ENCODE data around the gene SLC16A11.
"Not testable (repeated sequence)": the region's sequence is repeated elsewhere in the genome, so short reads cannot be mapped to it uniquely, and the experiment has no call there.

Gene SLC16A11

GRCh38 chr17:7043497-7044198, at the start of gene SLC16A11:
TSS of gene SLC16A11 (minus strand) at chr17:7044092. CDS start at chr17:7043513, 579 bp downstream.
- DNase-seq: peak in 1 of 2 donors; percentile 71

- DNase-seq: peak in 1 of 2 donors; percentile 51
Observed at GRCh38 chr17:7091311-7092005, 47.6 kb upstream of the SLC16A11 start.

DNA sequence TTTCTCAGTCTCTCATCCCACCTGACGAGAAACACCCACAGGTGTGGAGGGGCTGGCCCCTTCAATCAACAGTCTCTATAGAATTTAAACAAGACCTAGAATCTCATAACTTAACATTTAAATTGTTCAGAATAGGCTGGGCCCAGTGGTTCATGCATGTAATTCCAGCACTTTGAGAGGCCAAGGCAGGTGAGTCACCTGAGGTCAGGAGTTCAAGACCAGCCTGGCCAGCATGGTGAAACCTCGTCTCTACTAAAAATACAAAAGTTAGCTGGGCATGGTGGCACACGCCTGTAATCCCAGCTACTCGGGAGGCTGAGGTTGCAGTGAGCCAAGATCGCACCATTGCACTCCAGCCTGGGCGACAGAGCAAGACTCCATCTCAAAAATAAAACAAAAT, 45.7 kb upstream of the SLC16A11 start:
- DNase-seq: not testable (repeated sequence)

- DNase-seq: not testable (repeated sequence)
Observed at GRCh38 chr17:7088442-7088841, 44.5 kb upstream of the SLC16A11 start.

- DNase-seq: no peak
Observed at GRCh38 chr17:7084088-7084487, 40.2 kb upstream of the SLC16A11 start.

DNA sequence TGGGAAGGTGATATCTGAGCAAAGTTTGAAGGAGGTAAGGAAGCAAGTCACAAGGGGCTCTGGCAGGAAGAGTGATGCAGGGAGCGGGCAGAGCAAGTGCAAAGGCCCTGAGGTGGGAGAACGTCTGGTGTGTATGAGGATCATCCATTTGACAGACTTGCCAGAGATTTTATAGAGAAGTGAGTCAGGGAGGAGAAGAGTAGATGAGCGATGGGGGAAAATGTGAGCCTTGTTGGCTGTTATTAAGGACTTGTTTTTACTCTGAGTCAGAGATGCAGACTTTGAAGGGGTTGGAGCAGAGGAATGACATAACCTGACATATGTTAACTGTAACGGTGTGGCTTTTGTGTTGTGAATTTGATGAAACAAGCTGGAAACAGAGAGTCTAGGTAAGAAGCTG, 39.7 kb upstream of the SLC16A11 start:
- DNase-seq: no peak

- DNase-seq: peak; percentile 57 to 58
Observed at GRCh38 chr17:7081341-7082062, 37.6 kb upstream of the SLC16A11 start.

- no peak for DNase-seq
Observed at GRCh38 chr17:7080456-7081041, 36.7 kb upstream of the SLC16A11 start.

DNA sequence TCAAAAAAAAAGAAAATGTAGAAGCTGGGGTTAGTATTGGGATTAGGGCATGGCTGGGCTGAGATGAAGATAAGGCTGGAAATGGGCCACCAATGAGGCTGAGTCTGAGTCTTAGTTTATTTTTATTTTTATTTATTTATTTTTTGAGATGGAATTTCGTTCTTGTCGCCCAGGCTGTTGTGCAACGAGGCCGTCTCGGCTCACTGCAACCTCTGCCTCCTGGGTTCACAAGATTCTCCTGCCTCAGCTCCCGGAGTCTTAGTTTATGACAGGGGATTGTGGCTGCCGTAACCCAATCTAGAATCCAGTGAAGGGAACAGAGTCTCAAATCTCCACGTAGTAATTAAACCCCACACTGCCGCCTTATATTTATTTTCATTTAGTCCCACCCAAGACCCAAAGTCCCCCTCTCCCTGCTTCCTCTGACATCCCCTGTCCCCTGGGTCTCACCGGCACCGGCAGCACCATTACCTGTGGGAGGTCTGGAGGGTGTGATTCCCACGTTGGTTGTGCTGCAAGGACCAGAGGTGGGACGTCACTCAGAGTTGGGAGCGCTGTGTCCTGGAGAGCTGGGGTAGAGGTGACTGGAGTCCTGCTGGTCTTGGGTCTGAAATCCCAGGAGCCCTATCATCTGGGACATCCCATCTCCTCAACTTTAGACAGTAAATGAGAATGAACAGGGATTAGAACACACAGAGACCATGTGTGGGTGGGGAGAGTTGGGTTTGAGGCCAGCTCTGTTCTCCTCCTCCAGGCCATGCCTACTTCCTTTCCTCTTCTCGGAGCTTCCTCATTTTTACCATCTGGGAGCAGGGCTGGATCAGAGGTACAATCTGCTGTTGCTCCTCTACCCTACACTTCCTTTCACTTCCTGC, 35.9 kb upstream of the SLC16A11 start, which contains the start of gene CLEC10A:
CLEC10A (minus strand) TSS at position 671 of the 875 bp plus-strand sequence. CDS start 1,439 bp downstream, outside the sequence.
- DNase-seq: no peak

GRCh38 chr17:7078711-7079110, 34.8 kb upstream of the SLC16A11 start:
- DNase-seq: no peak

GRCh38 chr17:7077911-7078546, 34.1 kb upstream of the SLC16A11 start:
- DNase-seq: no peak

- no peak for DNase-seq
Observed at GRCh38 chr17:7074931-7075330, 31.0 kb upstream of the SLC16A11 start.

GRCh38 chr17:7072406-7072805, 28.5 kb upstream of the SLC16A11 start:
- no peak for DNase-seq

DNA sequence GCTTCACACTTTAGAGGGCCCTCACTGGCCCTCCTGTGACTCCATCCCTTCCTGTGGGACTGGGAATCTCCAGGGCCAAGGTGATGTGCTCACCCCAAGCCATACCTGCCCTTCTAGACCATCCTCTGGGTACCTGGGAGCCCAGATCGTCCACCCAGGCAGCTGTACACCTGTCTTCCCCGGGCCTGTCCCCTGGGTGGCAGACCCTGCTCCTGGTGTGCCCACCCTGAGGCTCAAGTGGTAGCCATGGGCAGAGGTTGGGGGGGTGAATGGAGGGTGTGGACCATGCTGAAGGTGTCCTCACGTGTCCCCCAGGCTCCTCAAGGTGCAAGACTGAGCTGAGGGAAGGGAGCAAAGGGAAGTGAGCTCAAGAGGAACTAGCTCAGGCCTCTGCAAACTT, 26.8 kb upstream of the SLC16A11 start:
- DNase-seq: no peak

DNA sequence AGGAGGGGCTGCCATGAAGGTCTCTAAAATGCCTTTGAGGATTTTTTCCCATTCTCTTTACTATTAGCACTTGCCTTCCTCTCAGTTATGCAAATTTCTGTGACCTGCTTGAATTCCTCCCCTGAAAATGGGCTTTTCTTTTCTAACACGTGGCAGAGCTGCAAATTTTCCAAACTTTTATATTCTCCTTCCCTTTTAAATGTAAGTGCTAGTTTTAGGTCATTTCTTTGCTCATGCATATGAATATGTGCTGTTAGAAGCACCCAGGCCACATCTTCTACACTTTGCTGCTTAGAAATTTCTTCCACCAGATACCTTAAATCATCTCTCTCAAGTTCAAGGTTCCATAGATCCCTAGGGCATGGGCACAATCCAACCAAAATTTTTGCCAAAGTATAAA, 24.4 kb upstream of the SLC16A11 start:
- DNase-seq: no peak

DNA sequence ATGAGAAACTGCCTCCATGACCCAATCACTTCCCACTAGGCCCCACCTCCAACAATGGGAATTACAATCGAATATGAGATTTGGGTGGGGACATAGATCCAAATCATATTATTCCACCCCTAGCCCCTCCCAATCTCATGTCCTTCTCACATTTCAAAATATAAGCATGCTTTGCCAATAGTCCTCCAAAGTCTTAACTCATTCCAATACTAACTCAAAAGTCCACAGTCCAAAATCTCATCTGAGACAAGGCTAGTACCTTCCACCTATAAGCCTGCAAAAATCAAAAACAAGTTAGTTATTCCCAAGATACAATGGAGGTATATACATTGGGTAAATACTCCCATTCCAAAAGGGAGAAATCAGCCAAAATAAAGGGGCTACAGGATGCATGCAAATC, 23.3 kb upstream of the SLC16A11 start:
- DNase-seq: no peak

GRCh38 chr17:7064261-7064660, 20.4 kb upstream of the SLC16A11 start:
- no peak for DNase-seq

DNA sequence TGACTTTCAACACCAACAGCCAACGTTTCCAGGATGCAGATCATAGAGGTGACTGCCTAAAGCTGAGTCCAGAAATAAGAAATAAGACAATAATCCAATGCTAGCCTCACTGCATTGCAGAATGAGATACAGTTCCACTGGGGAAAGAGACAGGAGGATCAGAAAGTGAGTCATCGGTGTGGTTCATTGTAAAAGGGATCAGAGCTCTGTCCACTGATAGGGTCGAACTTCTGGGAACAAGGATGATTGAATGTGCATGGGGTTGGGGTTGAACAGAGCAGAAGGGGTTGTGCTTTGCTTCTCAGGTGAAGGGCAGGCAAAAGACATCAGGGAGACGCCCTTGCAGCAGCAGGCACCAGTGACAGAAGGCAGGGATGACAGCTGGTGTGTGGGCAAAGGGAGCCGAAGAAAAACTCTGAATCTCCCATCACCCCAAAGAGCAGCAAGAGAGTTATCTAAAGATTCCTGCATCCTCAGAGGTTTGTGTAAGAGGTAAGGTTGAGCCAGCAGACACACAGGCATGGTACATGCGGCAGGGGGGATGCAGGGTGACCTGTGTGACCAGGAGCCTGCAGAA, 19.7 kb upstream of the SLC16A11 start:
- DNase-seq: no peak

GRCh38 chr17:7060165-7060891, 16.4 kb upstream of the SLC16A11 start:
- no peak for DNase-seq

- no peak for DNase-seq
Observed at GRCh38 chr17:7058831-7059447, 15.0 kb upstream of the SLC16A11 start.

Measured in CD4-positive, alpha-beta T cell treated with Interleukin-4 for 1 hour (primary cell).